ENCODE results near the gene DGKD. TPM values are rescaled to one million over a fixed set of nuclear protein-coding genes. Genes with fewer than 3 reads are reported as not detected.
A peak's percentile ranks its signal among the peaks of the same experiment; 100 is the strongest.

DGKD gene
- total RNA-seq, 1 donor from 2014 or later = 69.3 TPM

GRCh38 chr2:233386382-233387041 lies 32.2 kb downstream of the DGKD start:
- Histone ChIP-seq H3K36me3 (peaks cover 22% of the 10 kb centered on the region), H3K4me1 (peaks cover 41% of the 10 kb centered on the region), H3K27me3 (ENCODE audit: low read depth) (no peaks in the 10 kb centered on the region), H3K9me3 (no peaks in the 10 kb centered on the region), H3K4me3 (no peak overlapping the region), H3K27ac (peak overlapping the region; percentile 67)
- TF ChIP-seq CTCF (IDR thresholded peaks at IDR 0.05) = no peak
- DNase-seq (no peak), ATAC-seq (peak; percentile 51 to 67)
- intact Hi-C loops (cut with DNase I) = no loop called here

GRCh38 chr2:233387225-233387624 lies 32.9 kb downstream of the DGKD start:
- ATAC-seq (peak in 1 of 2 donors; percentile 28), DNase-seq (no peak)
- Histone ChIP-seq H3K36me3 (peaks cover 22% of the 10 kb centered on the region), H3K9me3 (no peaks in the 10 kb centered on the region), H3K27ac (peak overlapping the region; percentile 67), H3K4me1 (peaks cover 41% of the 10 kb centered on the region), H3K4me3 (peak overlapping the region; percentile 6), H3K27me3 (ENCODE audit: low read depth) (no peaks in the 10 kb centered on the region)
- TF ChIP-seq CTCF (IDR thresholded peaks at IDR 0.05) = no peak
- intact Hi-C loops (cut with DNase I) = no loop called here

- peak; percentile 92 for ATAC-seq
- Histone ChIP-seq H3K27me3 (ENCODE audit: low read depth) (no peaks in the 10 kb centered on the region), H3K27ac (peak overlapping the region; percentile 67), H3K36me3 (peaks cover 22% of the 10 kb centered on the region), H3K9me3 (no peaks in the 10 kb centered on the region), H3K4me3 (peak overlapping the region; percentile 2), H3K4me1 (peaks cover 41% of the 10 kb centered on the region)
- no peak for TF ChIP-seq CTCF (IDR thresholded peaks at IDR 0.05)
- DNase-seq = peak; percentile 84
- intact Hi-C loops (cut with DNase I) = no loop called here
Measured at GRCh38 chr2:233387667-233388528, 33.6 kb downstream of the DGKD start.

- intact Hi-C loops (cut with DNase I) = no loop called here
Measured at GRCh38 chr2:233389601-233390125, 35.4 kb downstream of the DGKD start.

More at GRCh38 chr2:233389601-233390125, 35.4 kb downstream of the DGKD start:
- DNase-seq (no peak), ATAC-seq (no peak)
- H3K27me3 ChIP-seq (ENCODE audit: low read depth) = no peaks in the 10 kb centered on the region
- peaks cover 26% of the 10 kb centered on the region for H3K36me3 ChIP-seq
- H3K9me3 ChIP-seq = no peaks in the 10 kb centered on the region
- H3K27ac ChIP-seq = no peak overlapping the region
- TF ChIP-seq CTCF (IDR thresholded peaks at IDR 0.05) = no peak
- peaks cover 36% of the 10 kb centered on the region for H3K4me1 ChIP-seq
- no peak overlapping the region for H3K4me3 ChIP-seq

All from lower lobe of right lung (tissue), 2 donors.